Calu3 (cell line): ENCODE results near the gene ERGIC1. TPM values are rescaled to one million over a fixed set of nuclear protein-coding genes. Genes with fewer than 3 reads are reported as not detected.
"Not testable (repeated sequence)": the region's sequence is repeated elsewhere in the genome, so short reads cannot be mapped to it uniquely, and the experiment has no call there.

Experiments used
- BruUV-seq: library from RNA; stranded (reverse); fragments of 400-500 nt; replicated peaks from 2 replicates; lab custom pipeline; 2021; lab: Mats Ljungman, UMichigan
- CTCF ChIA-PET: fragments of 300-600 bp; sonication (Branson Sonifier 250); formaldehyde crosslinking; loops from one replicate; lab custom pipeline; 2022; ENCODE audit warnings: antibody characterized with exemption; lab: Charles Lee
- DNase-seq: peaks from one replicate; pipeline ENCODE4 v3.0.0; 2022
- H3K27ac Mint-ChIP-seq: one replicate; pipeline ENCODE4 v1.8.0; 2022; ENCODE audit warnings: mixed read lengths; ENCODE audit not compliant: unreplicated experiment
- H3K27me3 Mint-ChIP-seq: one replicate; pipeline ENCODE4 v1.8.0; 2022; ENCODE audit warnings: mixed read lengths; ENCODE audit not compliant: unreplicated experiment
- H3K36me3 Mint-ChIP-seq: one replicate; pipeline ENCODE4 v1.8.0; 2022; ENCODE audit warnings: mild to moderate bottlenecking, moderate library complexity, mixed read lengths; ENCODE audit not compliant: insufficient read depth, unreplicated experiment
- H3K4me1 Mint-ChIP-seq: one replicate; pipeline ENCODE4 v1.8.0; 2022; ENCODE audit warnings: mild to moderate bottlenecking, low read depth, mixed read lengths; ENCODE audit not compliant: unreplicated experiment
- H3K4me3 Mint-ChIP-seq: one replicate; pipeline ENCODE4 v1.8.0; 2022; ENCODE audit warnings: mild to moderate bottlenecking, low read depth, moderate library complexity, mixed read lengths; ENCODE audit not compliant: unreplicated experiment
- H3K9me3 Mint-ChIP-seq: one replicate; pipeline ENCODE4 v1.8.0; 2022; ENCODE audit warnings: low read depth, mixed read lengths; ENCODE audit not compliant: unreplicated experiment
- CTCF ChIP-seq: fragments of 200-600 bp; IDR thresholded peaks from one replicate; pipeline ENCODE4 v1.8.0; 2022; ENCODE audit warnings: antibody characterized with exemption; ENCODE audit not compliant: unreplicated experiment
- intact Hi-C: fragments of 100-400 bp; cut with micrococcal nuclease; formaldehyde crosslinking; loops from one replicate; pipeline ENCODE4 v1.10.0; 2022; ENCODE audit not compliant: unreplicated experiment
- total RNA-seq: library from RNA; stranded (reverse); gene quantifications from 2 replicates; pipeline ENCODE4 v1.2.3, GENCODE V29; 2022

Gene ERGIC1
- total RNA-seq, 1 experiment from 2014 or later: 235 TPM

- no peak overlapping the region for H3K4me3 Mint-ChIP-seq
- DNase-seq: no peak
- no TSS peak for BruUV-seq
- CTCF ChIA-PET: no interaction called here
- no peaks in the 10 kb centered on the region for H3K4me1 Mint-ChIP-seq
- no peaks in the 10 kb centered on the region for H3K27me3 Mint-ChIP-seq
- TF ChIP-seq CTCF: no peak
- no peak overlapping the region for H3K27ac Mint-ChIP-seq
- no peaks in the 10 kb centered on the region for H3K9me3 Mint-ChIP-seq
- intact Hi-C loops: no loop called here
- H3K36me3 Mint-ChIP-seq: peaks cover 31% of the 10 kb centered on the region
Observed at GRCh38 chr5:172894767-172895388, 60.8 kb downstream of the ERGIC1 start.

GRCh38 chr5:172895549-172895948 lies 61.5 kb downstream of the ERGIC1 start:
- Mint-ChIP-seq H3K27me3 (no peaks in the 10 kb centered on the region), H3K4me1 (no peaks in the 10 kb centered on the region), H3K4me3 (no peak overlapping the region), H3K27ac (no peak overlapping the region), H3K36me3 (peaks cover 34% of the 10 kb centered on the region), H3K9me3 (no peaks in the 10 kb centered on the region)
- no TSS peak for BruUV-seq
- CTCF ChIA-PET: no interaction called here
- intact Hi-C loops: no loop called here
- DNase-seq: no peak
- TF ChIP-seq CTCF: no peak

GRCh38 chr5:172896465-172896864 lies 62.4 kb downstream of the ERGIC1 start:
- Mint-ChIP-seq H3K9me3 (no peaks in the 10 kb centered on the region), H3K27ac (no peak overlapping the region), H3K27me3 (no peaks in the 10 kb centered on the region), H3K36me3 (peaks cover 40% of the 10 kb centered on the region), H3K4me1 (no peaks in the 10 kb centered on the region), H3K4me3 (no peak overlapping the region)
- TF ChIP-seq CTCF: no peak
- intact Hi-C loops: no loop called here
- CTCF ChIA-PET: no interaction called here
- BruUV-seq: no TSS peak
- no peak for DNase-seq

- CTCF ChIA-PET: interaction anchor here (0.7 kb wide), 1 partner anchor 85 kb away, joined by 4 read pairs; no protein-coding TSS in a partner anchor
- H3K4me3 Mint-ChIP-seq: not testable (repeated sequence)
Observed at GRCh38 chr5:172897067-172897466, 63.0 kb downstream of the ERGIC1 start.

GRCh38 chr5:172897481-172898217 lies 63.6 kb downstream of the ERGIC1 start:
- Mint-ChIP-seq H3K4me1 (peaks cover 10% of the 10 kb centered on the region), H3K27me3 (no peaks in the 10 kb centered on the region), H3K27ac (no peak overlapping the region), H3K36me3 (peaks cover 41% of the 10 kb centered on the region), H3K9me3 (no peaks in the 10 kb centered on the region), H3K4me3 (no peak overlapping the region)
- DNase-seq: no peak
- CTCF ChIA-PET: interaction anchor here (0.7 to 0.9 kb wide), 2 partner anchors 85 to 190 kb away, joined by 4 read pairs; no protein-coding TSS in a partner anchor
- BruUV-seq: no TSS peak
- TF ChIP-seq CTCF: no peak
- intact Hi-C loops: no loop called here

More at GRCh38 chr5:172897067-172897466, 63.0 kb downstream of the ERGIC1 start:
- H3K27ac Mint-ChIP-seq, H3K4me1 Mint-ChIP-seq, DNase-seq, intact Hi-C loops, H3K27me3 Mint-ChIP-seq, BruUV-seq, H3K9me3 Mint-ChIP-seq: not testable (repeated sequence)
- H3K36me3 Mint-ChIP-seq: peaks cover 37% of the 10 kb centered on the region
